SKM-1 (cell line): ENCODE results near the gene WDR45B.

Source experiments
- DNase-seq: peaks from one replicate; lab custom pipeline; 2025; ENCODE audit not compliant: unreplicated experiment; lab: John Stamatoyannopoulos, UW

The WDR45B gene

GRCh38 chr17:82677353-82677925 lies 29.2 kb upstream of the WDR45B start:
- DNase-seq, result no peak

- no peak for DNase-seq
Observed at GRCh38 chr17:82675476-82676245, 27.4 kb upstream of the WDR45B start.

- no peak for DNase-seq
Observed at GRCh38 chr17:82674656-82675475, 26.6 kb upstream of the WDR45B start.

GRCh38 chr17:82670661-82671450 lies 22.6 kb upstream of the WDR45B start:
- no peak for DNase-seq

GRCh38 chr17:82668631-82669099 lies 20.4 kb upstream of the WDR45B start:
- no peak for DNase-seq

GRCh38 chr17:82668024-82668630 lies 19.9 kb upstream of the WDR45B start:
- DNase-seq, result no peak

- no peak for DNase-seq
Observed at GRCh38 chr17:82667668-82668000, 19.4 kb upstream of the WDR45B start.

GRCh38 chr17:82666931-82667667 lies 18.9 kb upstream of the WDR45B start:
- no peak for DNase-seq

- DNase-seq, result no peak
Observed at GRCh38 chr17:82665891-82666290, 17.6 kb upstream of the WDR45B start.

- DNase-seq, result no peak
Observed at GRCh38 chr17:82665217-82665616, 17.0 kb upstream of the WDR45B start.

- no peak for DNase-seq
Observed at GRCh38 chr17:82664701-82665182, 16.5 kb upstream of the WDR45B start.

- DNase-seq, result no peak
Observed at GRCh38 chr17:82664276-82664575, 16.0 kb upstream of the WDR45B start.

- no peak for DNase-seq
Observed at GRCh38 chr17:82663381-82664275, 15.4 kb upstream of the WDR45B start.

GRCh38 chr17:82662711-82663261 lies 14.5 kb upstream of the WDR45B start:
- DNase-seq, result no peak

GRCh38 chr17:82661717-82662683 lies 13.8 kb upstream of the WDR45B start:
- no peak for DNase-seq

- no peak for DNase-seq
Observed at GRCh38 chr17:82659886-82660285, 11.6 kb upstream of the WDR45B start.

- DNase-seq, result no peak
Observed at GRCh38 chr17:82658796-82659452, 10.7 kb upstream of the WDR45B start.
